ENCODE results near the gene C19orf53.
"Not testable (repeated sequence)": the region's sequence is repeated elsewhere in the genome, so short reads cannot be mapped to it uniquely, and the experiment has no call there.

C19orf53 gene

DNA sequence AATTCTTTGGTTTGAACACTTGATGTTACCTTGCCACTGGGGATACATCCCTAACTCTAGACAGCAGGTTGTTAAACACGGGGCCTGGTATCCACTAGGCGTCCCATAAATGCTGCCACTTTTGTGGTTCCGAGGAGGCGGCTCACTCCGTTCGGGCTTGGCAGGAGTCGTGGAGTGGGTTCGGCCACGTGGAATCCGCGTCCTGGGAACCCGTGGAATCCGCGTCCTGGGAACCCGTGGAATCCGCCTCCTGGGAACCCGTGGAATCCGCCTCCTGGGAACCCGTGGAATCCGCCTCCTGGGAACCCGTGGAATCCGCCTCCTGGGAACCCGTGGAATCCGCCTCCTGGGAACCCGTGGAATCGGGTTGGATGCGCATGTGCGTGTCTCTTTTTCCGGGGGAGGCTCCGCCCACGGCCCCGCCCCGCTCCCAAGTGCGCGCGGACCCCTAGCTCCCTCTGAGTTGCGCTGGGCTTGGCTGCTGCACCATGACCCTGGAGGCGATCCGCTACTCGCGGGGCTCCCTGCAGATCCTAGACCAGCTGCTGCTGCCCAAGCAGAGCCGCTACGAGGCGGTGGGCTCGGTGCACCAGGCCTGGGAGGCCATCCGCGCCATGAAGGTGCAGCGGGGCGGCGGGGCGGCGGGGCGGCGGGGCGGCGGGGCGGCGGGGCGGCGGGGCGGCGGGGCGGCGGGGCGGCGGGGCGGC is 10.0 kb upstream of the C19orf53 start, which contains the start of gene MRI1:
MRI1 (plus strand) TSS at position 422 of the 707 bp plus-strand sequence; CDS start at position 489, 67 bp downstream.
- DNase-seq, result peak; percentile 47

DNA sequence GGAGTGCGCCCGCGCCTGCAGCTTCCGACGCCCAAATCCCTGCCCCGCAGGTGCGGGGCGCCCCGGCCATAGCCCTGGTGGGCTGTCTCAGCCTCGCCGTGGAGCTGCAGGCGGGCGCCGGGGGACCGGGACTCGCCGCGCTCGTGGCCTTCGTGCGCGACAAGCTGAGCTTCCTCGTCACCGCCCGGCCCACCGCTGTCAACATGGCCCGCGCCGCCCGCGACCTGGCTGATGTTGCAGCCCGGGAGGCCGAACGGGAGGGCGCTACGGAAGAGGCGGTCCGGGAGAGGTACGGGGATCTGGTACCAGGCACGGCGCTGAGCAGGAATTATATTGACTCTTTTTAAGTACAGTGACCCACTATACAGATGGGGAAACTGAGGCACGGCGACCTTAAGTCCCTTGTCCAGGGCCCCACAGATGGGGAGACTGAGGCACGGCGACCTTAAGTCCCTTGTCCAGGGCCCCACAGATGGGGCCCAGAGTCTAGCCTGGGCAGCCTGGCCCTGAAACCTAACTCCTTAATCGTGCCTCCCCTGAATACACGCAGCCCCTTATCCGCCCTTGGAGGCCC is 9.3 kb upstream of the C19orf53 start:
- peak; percentile 34 for DNase-seq

DNA sequence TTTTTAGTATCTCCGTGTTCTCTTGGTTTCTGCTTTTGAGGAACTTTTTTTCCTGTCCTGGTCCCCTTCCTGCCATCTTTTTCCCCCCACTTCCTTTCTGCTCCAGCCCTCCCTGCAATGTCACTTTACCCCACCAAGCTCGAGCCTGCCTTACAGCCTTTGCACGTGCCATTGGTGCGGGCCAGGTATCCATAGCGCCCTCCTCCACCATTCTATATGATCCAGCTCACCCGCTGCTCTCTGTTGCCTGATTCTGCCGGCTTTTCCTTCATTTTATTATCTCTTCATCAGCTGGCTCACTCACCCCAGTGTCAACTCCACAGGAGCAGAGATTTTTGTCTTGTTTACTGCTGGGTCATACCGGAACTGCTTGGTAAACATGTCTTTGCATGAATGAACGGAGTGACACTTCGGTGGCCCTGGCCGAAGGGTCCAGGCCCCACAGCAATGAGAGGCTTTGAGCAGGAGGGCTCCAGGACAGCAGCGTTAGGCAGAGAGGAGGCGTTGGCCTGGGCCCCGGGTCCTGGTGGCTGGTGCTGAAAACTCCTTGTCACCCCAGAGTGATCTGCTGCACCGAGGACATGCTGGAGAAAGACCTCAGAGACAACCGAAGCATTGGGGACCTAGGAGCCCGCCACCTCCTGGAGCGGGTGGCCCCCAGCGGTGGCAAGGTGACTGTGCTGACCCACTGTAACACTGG is 8.7 kb upstream of the C19orf53 start:
- DNase-seq, result no peak

DNA sequence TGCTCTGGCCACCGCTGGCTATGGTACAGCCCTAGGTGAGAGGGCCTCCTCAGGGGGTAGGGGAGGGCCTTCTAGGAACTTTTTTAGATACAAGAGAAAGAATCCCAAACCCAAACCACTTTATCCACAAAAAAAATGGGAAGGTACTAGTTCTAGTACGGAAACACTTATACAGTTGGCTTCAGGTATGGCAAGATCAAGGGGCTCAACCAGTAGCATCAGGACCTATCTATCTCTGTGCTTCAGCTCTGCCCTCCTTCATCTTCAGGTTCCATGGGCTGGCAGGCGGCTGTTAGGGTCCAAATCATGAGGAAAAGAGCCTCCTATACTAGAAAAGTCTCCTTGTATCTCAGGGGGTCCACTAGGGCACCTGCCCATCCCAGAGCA is 8.2 kb upstream of the C19orf53 start:
- DNase-seq, result no peak

DNA sequence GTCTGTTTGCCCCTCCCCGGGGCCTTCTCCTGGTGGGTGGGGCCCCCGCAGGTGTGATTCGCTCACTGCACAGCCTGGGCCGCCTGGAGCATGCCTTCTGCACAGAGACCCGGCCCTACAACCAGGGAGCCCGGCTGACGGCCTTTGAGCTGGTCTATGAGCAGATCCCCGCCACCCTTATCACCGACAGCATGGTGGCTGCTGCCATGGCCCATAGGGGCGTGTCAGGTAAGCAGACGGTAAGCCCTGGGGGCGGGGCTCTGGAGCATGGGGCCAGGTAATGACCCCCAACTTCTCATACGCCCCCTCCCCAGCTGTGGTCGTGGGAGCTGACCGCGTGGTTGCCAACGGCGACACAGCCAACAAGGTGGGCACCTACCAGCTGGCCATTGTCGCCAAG is 5.7 kb upstream of the C19orf53 start:
- DNase-seq, result no peak

DNA sequence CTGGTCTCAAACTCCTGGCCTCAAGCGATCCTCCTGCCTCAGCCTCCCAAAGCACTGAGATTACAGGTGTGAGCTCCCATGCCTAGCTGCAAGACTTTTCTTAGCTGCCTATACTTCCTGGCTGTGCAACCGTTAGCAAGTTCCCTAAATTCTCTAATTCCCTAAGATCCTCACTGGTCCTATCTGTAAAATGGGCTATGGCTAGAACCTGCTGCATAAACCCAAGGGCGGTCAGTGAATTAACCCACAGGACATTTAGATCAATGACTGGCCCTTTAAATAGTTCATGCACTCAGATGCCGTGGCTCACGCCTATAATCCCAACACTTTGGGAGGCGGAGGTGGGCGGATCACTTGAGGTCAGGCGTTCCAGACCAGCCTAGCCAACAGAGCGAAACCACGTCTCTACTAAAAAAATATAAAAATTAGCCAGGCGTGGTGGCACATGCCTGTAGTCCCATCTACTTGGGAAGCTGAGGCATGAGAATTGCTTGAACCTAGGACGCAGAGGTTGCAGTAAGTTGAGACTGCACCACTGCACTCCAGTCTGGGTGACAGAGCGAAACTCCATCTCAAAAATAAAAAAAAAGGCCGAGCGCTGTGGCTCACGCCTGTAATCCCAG is 4.1 kb upstream of the C19orf53 start:
- DNase-seq, result no peak

DNA sequence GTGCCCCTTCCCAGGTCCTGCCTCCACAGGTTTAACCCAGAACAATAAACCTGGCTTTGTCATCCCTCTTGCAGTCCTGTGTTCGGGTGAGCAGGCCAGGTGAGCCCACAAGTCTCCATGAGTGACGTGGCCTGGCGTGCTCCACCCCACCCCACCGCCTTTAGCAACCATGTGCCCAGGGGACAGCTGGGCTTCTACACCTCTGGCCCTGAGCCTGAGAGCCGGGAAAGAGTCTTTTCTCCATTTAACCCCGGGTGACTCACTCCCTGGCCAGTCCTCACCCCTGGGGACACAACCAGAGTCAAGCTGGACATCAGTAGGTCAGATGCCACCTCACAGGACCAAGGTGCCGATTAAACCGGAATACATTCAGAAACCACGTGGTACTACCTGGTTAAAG is 4.1 kb downstream of the C19orf53 start:
- no peak for DNase-seq

DNA sequence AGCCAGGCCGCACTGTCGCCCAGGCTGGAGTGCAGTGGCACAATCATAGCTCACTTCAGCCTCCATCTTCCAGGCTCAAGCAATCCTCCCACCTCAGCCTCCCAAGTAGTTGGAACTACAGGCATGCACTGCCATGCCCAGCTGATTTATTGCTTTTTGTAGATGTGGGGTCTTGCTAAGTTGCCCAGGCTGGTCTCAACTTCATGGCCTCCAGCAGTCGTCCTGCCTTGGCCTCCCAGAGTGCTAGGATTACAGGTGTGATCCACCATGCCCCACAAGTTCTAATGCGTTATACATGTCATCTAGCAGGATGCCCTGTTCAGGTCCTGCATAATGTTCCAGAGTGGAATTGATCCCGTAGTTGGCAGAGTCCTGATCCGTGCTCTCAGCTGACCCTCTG is 4.6 kb downstream of the C19orf53 start:
- no peak for DNase-seq

DNA sequence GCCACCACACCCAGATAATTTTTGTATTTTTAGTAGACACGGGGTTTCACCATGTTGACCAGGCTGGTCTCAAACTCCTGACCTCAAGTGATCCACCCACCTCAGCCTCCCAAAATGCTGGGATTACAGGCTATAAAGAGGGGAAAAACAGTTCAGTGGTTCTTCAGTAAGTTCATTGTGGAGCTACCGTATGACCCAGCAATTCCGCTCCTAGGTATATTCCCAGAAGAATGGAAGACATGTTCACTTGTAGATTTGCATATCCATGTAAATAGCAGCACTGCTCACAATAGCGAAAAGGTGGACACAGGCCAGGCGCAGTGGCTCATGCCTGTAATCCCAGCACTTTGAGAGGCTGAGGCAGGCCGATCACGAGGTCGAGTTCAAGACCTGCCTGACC is 5.5 kb downstream of the C19orf53 start:
- not testable (repeated sequence) for DNase-seq

DNA sequence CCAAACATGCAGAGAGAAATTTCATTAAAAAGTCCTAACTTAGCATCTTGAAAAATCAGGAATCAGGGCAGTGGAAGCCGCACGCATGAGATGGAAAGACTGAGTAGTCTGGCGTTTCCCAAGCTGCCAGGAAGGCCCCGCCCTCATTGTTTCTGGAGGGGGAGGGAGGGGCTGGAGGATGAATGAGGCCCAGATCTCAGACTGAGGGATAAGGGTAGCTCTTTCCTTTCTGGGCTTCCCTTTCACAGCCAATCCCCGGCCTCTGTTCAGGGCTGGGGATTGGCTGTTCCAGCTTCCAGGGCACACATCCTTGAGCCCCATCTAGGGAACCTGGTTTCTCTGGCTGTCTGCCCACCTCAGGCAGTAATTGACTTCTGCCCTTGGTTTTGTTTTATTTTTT is 7.3 kb downstream of the C19orf53 start:
- peak; percentile 43 for DNase-seq

DNA sequence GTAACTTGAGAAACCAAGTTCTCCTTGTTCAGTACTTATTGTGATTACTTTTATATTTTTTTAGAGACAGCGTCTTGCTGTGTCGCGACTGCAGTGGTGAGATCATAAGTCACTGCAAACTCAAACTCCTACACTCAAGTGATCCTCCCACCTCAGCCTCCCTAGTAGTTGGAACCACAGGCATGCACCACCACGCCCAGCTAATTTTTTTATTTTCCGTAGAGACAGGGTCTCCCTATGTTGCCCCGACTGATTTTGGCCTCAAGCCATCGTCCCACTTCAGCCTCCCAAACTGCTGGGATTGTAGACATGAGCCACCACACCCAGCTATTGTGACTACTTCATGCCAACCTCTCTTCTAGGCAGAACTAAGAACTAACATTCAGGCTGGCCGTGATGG is 8.3 kb downstream of the C19orf53 start:
- DNase-seq, result no peak

DNA sequence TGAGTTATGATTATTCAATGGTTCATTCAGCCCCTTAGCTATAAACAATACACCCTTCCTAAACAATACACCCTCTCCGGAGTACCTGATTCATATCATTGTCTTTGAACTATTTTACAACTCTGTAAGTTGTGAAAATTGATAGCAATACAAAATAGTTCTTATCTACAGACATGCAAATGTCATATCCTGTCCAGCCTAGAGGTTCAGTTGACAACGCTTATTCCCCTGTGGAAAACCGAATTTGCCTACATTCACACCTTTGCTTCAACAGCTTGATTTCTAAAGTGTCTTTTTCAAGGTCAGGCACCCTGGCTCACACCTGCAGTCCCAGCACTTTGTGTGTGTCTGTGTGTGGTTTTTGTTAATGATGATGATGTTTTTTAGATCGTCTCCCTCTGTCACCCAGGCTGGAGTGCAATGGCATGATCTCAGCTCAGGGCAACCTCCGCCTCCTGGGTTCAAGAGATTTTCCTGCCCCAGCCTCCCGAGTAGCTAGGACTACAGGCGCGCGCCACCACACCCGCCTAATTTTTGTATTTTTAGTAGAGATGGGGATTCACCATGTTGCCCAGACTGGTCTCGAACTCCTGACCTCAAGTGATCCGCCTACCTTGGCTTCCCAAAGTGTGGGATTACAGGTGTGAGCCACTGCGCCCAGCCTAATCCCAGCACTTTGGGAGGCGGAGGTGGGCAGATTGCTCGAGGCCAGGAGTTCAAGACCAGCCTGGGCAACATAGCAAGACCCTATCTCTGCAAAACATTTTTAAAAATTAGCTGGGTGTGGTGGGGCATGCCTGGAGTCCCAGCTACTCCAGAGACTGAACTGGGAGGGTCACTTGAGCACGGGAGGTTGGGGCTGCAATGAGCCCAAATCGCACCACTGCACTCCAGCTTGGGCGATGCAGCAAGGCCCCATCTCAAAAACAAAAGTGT is 9.6 kb downstream of the C19orf53 start:
- DNase-seq, result no peak

DNA sequence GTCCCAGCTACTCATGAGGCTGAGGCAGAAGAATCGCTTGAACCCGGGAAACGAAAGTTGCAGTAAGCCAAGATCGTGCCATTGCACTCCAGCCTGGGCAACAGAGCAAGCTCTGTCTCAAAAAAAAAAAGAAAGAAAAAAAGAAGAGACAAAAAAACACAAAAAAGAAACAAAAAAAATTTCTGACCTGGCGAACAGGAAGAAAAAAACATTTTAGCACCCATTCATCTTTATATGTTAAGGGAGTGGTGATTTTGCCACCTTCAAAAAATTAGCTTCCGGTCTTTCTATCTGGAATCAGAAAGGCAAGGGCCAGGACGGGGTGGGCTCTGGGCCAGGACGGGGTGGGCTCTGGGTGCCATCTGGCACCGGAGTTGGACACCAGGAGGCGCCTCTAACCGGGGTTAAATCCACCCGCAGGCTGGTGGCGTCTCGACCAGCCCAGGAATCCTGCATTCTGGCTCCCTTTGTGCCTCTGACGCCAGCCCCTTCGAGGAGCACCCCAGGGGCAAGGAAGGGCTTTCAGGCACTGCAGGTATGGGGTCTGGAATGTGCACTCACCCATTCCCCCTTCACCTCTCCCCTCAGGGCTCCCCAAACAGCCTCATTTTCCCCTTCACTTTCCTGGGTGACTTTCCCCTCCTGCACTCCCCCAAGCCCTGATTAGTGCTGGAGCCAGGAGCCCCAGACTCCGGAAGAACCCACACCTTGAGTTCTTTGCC is 10.6 kb downstream of the C19orf53 start:
- DNase-seq, result peak; percentile 60

DNA sequence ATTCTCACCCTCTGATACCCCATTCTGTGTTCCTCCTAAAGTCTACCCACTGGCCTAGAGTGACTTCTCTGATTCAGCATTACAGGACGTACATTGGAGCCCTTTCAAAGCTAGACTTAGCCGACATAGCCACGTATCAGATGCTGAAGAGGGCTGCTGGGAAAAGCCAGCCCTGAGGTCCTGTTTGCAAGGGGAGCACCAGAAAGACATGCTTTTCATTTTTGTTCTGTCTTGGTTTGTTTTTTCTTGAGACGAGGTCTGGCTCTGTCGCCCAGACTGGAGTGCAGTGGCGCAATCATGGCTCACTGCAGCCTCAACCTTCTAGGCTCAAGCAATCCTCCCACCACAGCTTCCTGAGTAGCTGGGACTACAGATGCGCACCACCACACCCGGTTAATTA is 14.7 kb downstream of the C19orf53 start:
- peak; percentile 42 for DNase-seq

DNA sequence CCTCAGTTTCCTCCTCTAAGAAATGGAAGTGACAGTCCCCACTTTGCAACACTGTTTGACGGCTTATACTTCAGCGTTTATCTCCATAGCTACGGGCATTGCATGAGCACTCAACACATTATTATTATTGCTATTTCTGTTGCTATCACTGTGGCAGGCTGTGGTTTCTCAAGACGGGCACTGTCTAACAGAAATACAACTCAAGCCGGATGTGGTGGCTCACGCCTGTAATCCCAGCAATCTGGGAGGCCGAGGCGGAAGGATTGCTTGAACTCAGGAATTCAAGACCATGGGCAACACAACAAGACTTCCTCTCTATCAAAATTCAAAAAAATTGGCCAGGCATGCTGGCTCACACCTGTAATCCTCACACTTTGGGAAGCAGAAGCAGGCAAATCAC is 16.1 kb downstream of the C19orf53 start:
- peak; percentile 69 for DNase-seq

DNA sequence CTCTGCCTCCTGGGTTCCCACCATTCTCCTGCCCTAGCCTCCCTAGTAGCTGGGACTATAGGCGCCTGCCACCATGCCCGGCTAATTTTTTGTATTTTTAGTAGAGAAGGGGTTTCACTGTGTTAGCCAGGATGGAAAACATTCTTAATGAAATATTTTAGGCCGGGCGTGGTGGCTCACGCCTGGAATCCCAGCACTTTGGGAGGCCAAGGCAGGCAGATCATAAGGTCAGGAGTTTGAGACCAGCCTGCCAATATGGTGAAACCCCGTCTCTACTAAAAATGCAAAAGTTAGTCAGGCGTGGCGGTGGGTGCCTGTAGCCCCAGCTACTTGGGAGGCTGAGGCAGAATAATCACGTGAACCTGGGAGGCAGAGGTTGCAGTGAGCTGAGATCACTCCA is 19.1 kb downstream of the C19orf53 start:
- DNase-seq, result not testable (repeated sequence)

DNA sequence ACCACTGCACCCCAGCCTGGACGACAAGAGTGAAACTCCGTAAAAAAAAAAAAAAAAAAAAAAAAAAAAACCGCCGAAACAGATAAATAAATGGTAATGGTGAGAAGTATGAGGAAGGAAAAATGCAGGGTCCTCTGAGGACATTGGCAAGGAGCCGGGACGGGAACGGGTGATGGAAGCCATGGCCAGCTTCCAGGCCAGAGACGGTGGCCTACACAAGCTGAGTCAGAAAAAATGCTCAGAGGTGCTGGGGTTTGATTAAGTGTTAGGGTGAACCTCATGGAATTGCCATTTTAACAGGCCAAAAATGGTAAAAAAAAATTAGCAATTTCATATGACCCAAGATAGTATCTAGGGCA is 20.1 kb downstream of the C19orf53 start:
- DNase-seq, result no peak

DNA sequence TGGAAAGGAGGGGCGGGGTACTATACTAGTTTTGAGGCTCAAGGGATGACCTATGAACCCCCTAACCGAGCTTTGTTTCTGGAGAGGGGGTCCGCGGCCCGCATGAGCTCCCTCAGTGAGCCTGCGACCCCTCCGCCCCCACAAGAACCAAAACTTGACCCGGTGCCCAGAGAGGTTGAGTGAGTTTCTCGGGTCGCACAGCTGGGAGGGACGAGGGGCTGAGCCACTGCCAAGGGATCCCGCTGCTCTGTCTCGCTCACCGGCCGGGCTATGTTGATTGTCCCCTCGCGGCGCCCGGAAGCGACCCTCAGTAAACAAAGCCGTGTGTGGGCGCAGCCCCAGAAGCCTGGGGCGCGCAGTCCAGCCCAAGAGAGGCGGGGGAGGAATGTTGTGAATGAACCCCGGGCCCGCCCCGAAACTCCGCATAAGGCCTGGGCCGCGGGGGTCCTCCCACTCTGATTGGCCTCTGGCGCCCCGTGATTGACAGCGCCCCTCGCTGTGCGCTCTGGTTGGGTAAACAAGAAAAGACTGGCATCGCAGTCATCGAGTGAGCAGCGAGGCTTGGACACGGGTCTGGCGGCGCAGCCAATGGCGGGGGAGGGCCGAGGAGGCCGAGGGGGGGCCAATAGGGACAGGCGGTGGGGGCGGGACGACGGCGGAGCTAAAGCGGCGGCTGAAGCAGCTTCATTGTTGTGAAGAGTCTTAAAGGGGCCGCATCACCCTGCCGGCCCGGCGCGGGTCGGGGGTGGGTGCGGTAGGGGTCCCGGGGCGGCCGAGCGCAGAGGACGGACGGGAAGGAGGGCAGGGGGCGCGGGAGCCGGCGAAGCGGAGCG is 20.7 kb downstream of the C19orf53 start, which contains the start of gene ZSWIM4:
ZSWIM4 (plus strand) TSS at position 687 of the 833 bp plus-strand sequence. CDS start 206 bp downstream, outside the sequence.
- peak; percentile 99 for DNase-seq

DNA sequence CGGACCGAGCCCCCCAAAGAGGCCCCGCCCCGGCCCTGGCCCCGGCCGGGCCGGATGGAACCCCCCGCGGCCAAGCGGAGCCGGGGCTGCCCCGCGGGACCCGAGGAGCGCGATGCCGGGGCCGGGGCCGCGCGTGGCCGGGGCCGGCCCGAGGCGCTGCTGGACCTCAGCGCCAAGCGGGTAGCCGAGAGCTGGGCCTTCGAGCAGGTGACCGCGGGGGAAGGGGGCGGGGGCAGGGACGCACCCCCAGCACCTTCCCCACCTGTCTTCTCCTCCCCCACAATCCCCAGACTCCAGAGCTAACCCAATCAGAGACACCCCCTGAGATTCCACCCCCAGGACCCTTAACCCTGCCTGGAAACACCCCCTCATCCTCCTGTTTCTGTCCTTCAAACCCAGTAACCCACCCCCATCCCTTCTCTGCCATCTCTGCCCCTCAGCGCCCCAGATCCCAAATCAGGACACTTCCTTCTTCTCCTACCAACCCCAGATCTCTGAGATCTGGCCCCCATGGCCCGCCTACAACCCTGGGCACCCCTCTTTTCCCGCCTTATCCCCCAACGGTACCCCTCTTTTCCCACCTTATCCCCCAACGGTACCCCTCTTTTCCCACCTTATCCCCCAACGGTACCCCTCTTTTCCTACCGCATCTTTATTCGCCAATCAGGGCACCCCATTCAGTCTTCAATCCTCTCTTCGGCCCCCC is 21.5 kb downstream of the C19orf53 start:
- DNase-seq, result no peak
